A673 (cell line): ENCODE data around the gene MTERF4. TPM values are rescaled to one million over a fixed set of nuclear protein-coding genes. Genes with fewer than 3 reads are reported as not detected.
A peak's percentile ranks its signal among the peaks of the same experiment; 100 is the strongest.
"Not testable (repeated sequence)": the region's sequence is repeated elsewhere in the genome, so short reads cannot be mapped to it uniquely, and the experiment has no call there.

ENCODE experiments used
- BruUV-seq: library from RNA; stranded (reverse); fragments of 400-500 nt; replicated peaks from 2 replicates; lab custom pipeline; 2021; lab: Mats Ljungman, UMichigan
- CTCF ChIA-PET: fragments of 300-600 bp; sonication (Branson Sonifier 250); formaldehyde crosslinking; loops from one replicate; lab custom pipeline; 2022; ENCODE audit warnings: antibody characterized with exemption; lab: Charles Lee
- POLR2A ChIA-PET: fragments of 300-600 bp; sonication (Branson Sonifier 250); formaldehyde crosslinking; loops from one replicate; lab custom pipeline; 2022; ENCODE audit warnings: antibody characterized with exemption; ENCODE audit not compliant: low non-redundant PET; lab: Charles Lee
- DNase-seq: peaks from one replicate; pipeline ENCODE4 v3.0.0-alpha.2; 2015; ENCODE audit warnings: low spot score
- H3K27ac ChIP-seq: fragments of 200-600 bp; sonication (generic); 2 replicates; pipeline ENCODE4 v1.5.1; 2016; ENCODE audit warnings: mixed run types, low read depth, mild to moderate bottlenecking, mixed read lengths, antibody characterized with exemption, low read length; ENCODE audit not compliant: poor library complexity, severe bottlenecking
- H3K27me3 ChIP-seq: fragments of 200-600 bp; sonication (generic); replicated peaks from 2 replicates; pipeline ENCODE4 v1.6.1; 2017; ENCODE audit warnings: mixed run types, low read depth, mild to moderate bottlenecking, mixed read lengths, antibody characterized with exemption, low read length; ENCODE audit not compliant: insufficient read depth, poor library complexity
- H3K36me3 ChIP-seq: fragments of 200-600 bp; sonication (generic); 2 replicates; pipeline ENCODE4 v1.6.1; 2016; ENCODE audit warnings: mixed run types, mild to moderate bottlenecking, mixed read lengths, antibody characterized with exemption, low read length; ENCODE audit not compliant: insufficient read depth, poor library complexity, severe bottlenecking
- H3K4me1 ChIP-seq: fragments of 200-600 bp; sonication (generic); 2 replicates; pipeline ENCODE4 v1.6.1; 2017; ENCODE audit warnings: mixed run types, mild to moderate bottlenecking, mixed read lengths, antibody characterized with exemption, low read length; ENCODE audit not compliant: insufficient read depth, poor library complexity, severe bottlenecking
- H3K4me3 ChIP-seq: fragments of 200-600 bp; sonication (generic); 2 replicates; pipeline ENCODE4 v1.5.1; 2016; ENCODE audit warnings: low read depth, mixed run types, mild to moderate bottlenecking, mixed read lengths, low read length; ENCODE audit not compliant: poor library complexity, severe bottlenecking
- H3K9me3 ChIP-seq: fragments of 200-600 bp; sonication (generic); 2 replicates; pipeline ENCODE4 v1.6.1; 2016; ENCODE audit warnings: mixed run types, low read depth, mild to moderate bottlenecking, mixed read lengths, antibody characterized with exemption, low read length; ENCODE audit not compliant: poor library complexity, severe bottlenecking
- CTCF ChIP-seq: fragments of 300-800, 200-600 bp; sonication (generic); conservative IDR thresholded peaks from 2 replicates; pipeline ENCODE4 v1.5.1; 2017; ENCODE audit warnings: low read depth, mild to moderate bottlenecking, antibody characterized with exemption, low read length, moderate library complexity, mixed read lengths
- EZH2 ChIP-seq: fragments of 200-600 bp; sonication (generic); IDR thresholded peaks from 2 replicates; pipeline ENCODE4 v1.6.1; 2017; ENCODE audit warnings: borderline replicate concordance, low read depth, mild to moderate bottlenecking, mixed read lengths, antibody characterized with exemption, low read length; ENCODE audit not compliant: poor library complexity, severe bottlenecking
- intact Hi-C: fragments of 100-400 bp; cut with micrococcal nuclease; formaldehyde crosslinking; loops from one replicate; pipeline ENCODE4 v1.10.0; 2022; ENCODE audit not compliant: unreplicated experiment
- total RNA-seq: library from RNA; stranded (reverse); gene quantifications from 2 replicates; pipeline ENCODE4 v1.2.3, GENCODE V29; 2021

Gene MTERF4
- total RNA-seq, 1 experiment from 2014 or later = 39.8 TPM

GRCh38 chr2:241105641-241106040 is 3.6 kb upstream of the MTERF4 start:
- Histone ChIP-seq H3K9me3 (no peaks in the 10 kb centered on the region), H3K27ac (no peak overlapping the region), H3K27me3 (no peaks in the 10 kb centered on the region), H3K4me3 (no peak overlapping the region), H3K4me1 (no peaks in the 10 kb centered on the region), H3K36me3 (peaks cover 8% of the 10 kb centered on the region)
- ChIA-PET CTCF (no interaction called here), POLR2A (no interaction called here)
- no peak for TF ChIP-seq CTCF
- TF ChIP-seq EZH2 = no peak
- no peak for DNase-seq
- BruUV-seq = no TSS peak
- intact Hi-C loops = no loop called here

GRCh38 chr2:241104611-241105010 is 2.5 kb upstream of the MTERF4 start:
- BruUV-seq, DNase-seq, CTCF ChIA-PET, H3K4me3 ChIP-seq, intact Hi-C loops, H3K27me3 ChIP-seq, H3K9me3 ChIP-seq, H3K4me1 ChIP-seq, H3K27ac ChIP-seq: not testable (repeated sequence)
- H3K36me3 ChIP-seq = peaks cover 11% of the 10 kb centered on the region
- POLR2A ChIA-PET = interaction anchor here (0.5 kb wide), 1 partner anchor 543 kb away, joined by 8 read pairs; no protein-coding TSS in a partner anchor

GRCh38 chr2:241103176-241103595 is 1.1 kb upstream of the MTERF4 start:
- POLR2A ChIA-PET = no interaction called here
- no TSS peak for BruUV-seq
- no peak for TF ChIP-seq CTCF
- no peak for TF ChIP-seq EZH2
- intact Hi-C loops = no loop called here
- H3K4me3 ChIP-seq = peak overlapping the region; percentile 84
- DNase-seq = no peak
- H3K9me3 ChIP-seq = no peaks in the 10 kb centered on the region
- CTCF ChIA-PET = no interaction called here
- H3K27me3 ChIP-seq = no peaks in the 10 kb centered on the region
- H3K4me1 ChIP-seq = no peaks in the 10 kb centered on the region
- H3K36me3 ChIP-seq = peaks cover 24% of the 10 kb centered on the region
- H3K27ac ChIP-seq = no peak overlapping the region

GRCh38 chr2:241099246-241099645 is 2.8 kb downstream of the MTERF4 start:
- POLR2A ChIA-PET = no interaction called here
- Histone ChIP-seq H3K4me3 (no peak overlapping the region), H3K9me3 (no peaks in the 10 kb centered on the region), H3K36me3 (peaks cover 49% of the 10 kb centered on the region), H3K4me1 (no peaks in the 10 kb centered on the region), H3K27me3 (no peaks in the 10 kb centered on the region), H3K27ac (no peak overlapping the region)
- no peak for DNase-seq
- TF ChIP-seq EZH2 = no peak
- no peak for TF ChIP-seq CTCF
- BruUV-seq = no TSS peak
- intact Hi-C loops = no loop called here
- CTCF ChIA-PET = no interaction called here
